GM12891 (cell line): Measurements from ENCODE around the gene RALGAPA2.

ENCODE experiments used
- DNase-seq: peaks from one replicate; pipeline ENCODE4 v3.0.0; 2011; ENCODE audit warnings: low spot score; ENCODE audit not compliant: insufficient read length
- FAIRE-seq: peaks from 2 replicates; lab custom pipeline; 2011; peaks lifted over from hg19 to GRCh38; lab: Jason Lieb, UNC
- PAX5 ChIP-seq: IDR thresholded peaks from 2 replicates; pipeline ENCODE4 v1.6.1; 2011; ENCODE audit warnings: low read length, moderate library complexity, mild to moderate bottlenecking; ENCODE audit not compliant: insufficient read depth, severe bottlenecking
- POLR2A ChIP-seq: IDR thresholded peaks from 2 replicates; pipeline ENCODE4 v1.6.1; 2011; ENCODE audit warnings: low read depth, low read length, control low read depth
- POLR2AphosphoS5 ChIP-seq: IDR thresholded peaks from 2 replicates; pipeline ENCODE4 v1.6.1; 2011; ENCODE audit warnings: low read depth, low read length, control low read depth
- POU2F2 ChIP-seq: IDR thresholded peaks from 2 replicates; pipeline ENCODE4 v1.6.1; 2011; ENCODE audit warnings: low read depth, mild to moderate bottlenecking, control low read depth, low read length, moderate library complexity
- SPI1 ChIP-seq: IDR thresholded peaks from 2 replicates; pipeline ENCODE4 v1.6.1; 2011; ENCODE audit warnings: low read depth, low read length, control low read depth
- TAF1 ChIP-seq: IDR thresholded peaks from 2 replicates; pipeline ENCODE4 v1.6.1; 2011; ENCODE audit warnings: low read depth, low read length, control low read depth

RALGAPA2 gene

GRCh38 chr20:20729563-20729962 lies 17.1 kb upstream of the RALGAPA2 start:
- FAIRE-seq (no peak), DNase-seq (no peak)
- no peak for TF ChIP-seq SPI1
- no peak for TF ChIP-seq POU2F2
- TF ChIP-seq POLR2AphosphoS5 = no peak
- no peak for TF ChIP-seq POLR2A
- no peak for TF ChIP-seq PAX5
- no peak for TF ChIP-seq TAF1

DNA sequence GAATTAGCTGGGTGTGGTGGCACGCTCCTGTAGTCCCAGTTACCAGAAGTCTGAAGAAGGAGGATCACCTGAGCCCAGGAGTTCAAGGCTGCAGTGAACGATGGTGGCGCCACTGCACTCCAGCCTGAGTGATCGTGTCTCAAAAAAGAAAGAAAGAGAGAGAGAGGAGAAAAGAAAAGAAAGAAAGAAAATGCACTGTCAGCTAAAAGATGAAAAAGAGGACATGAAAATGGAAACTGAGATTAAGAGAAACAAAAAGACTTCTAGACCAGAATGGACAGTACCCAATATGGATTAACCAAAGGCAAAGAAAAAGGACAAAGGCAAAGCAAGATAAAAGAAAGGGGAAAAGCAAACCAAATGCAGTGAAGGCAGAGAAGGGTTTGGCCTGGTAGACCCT lies 9.0 kb upstream of the RALGAPA2 start:
- TF ChIP-seq SPI1 (peak; percentile 22; the same call in 1 of the 2 replicates), POLR2AphosphoS5 (no peak)
- no peak for DNase-seq
- FAIRE-seq = no peak

DNA sequence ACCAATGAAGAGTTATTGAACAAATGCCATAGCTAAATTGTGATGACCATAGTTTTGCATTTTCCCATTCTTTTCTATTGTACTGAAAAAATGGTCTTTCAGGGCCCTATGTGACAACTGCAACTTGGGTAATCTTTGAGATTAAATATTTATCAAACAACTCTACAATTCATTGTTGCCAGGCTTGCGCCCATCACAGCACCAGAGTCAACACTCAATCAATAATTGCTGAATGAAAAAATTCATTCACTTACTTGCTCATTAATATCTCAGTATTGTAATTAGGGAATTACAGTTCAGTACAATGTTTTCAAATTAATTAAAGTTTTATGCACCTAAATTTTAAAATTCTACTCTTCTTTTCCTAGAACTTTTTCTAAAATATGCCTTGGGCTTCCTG lies 7.7 kb upstream of the RALGAPA2 start:
- FAIRE-seq = no peak
- DNase-seq = no peak
- TF ChIP-seq POLR2A (no peak), POLR2AphosphoS5 (no peak), POU2F2 (no peak), TAF1 (no peak), PAX5 (no peak)

- DNase-seq (no peak), FAIRE-seq (no peak)
- TF ChIP-seq PAX5 (no peak), POU2F2 (no peak), TAF1 (no peak), SPI1 (no peak), POLR2AphosphoS5 (no peak), POLR2A (no peak)
These were observed 7.0 kb upstream of the RALGAPA2 start for GRCh38 chr20:20719411-20719810.

DNA sequence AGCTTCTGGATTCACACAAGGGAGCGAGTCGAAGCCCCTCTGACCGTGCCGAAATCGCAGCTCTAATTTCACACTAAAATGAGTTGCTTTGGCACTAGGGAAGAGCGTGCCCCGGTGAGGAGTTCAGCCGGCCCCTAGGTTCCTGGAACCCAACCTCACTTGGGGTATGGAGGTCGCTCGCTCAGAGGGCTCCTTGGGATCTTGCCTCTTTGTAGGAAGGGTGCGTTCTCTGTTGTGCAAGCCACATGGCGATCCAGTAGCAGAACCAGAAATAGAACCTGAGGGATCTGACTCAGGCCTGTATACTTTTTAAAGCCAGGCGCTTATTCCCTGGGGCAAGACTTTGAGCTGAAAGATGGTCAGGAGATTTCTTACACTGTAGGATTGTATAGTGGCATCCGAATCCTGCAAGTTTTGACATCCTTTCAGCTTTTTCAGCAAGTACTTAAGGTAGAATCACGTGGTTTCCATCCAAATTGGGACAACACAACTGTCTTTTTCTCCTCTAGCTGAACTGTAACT lies 861 bp upstream of the RALGAPA2 start:
- DNase-seq (no peak), FAIRE-seq (no peak)
- TF ChIP-seq SPI1 = no peak

DNA sequence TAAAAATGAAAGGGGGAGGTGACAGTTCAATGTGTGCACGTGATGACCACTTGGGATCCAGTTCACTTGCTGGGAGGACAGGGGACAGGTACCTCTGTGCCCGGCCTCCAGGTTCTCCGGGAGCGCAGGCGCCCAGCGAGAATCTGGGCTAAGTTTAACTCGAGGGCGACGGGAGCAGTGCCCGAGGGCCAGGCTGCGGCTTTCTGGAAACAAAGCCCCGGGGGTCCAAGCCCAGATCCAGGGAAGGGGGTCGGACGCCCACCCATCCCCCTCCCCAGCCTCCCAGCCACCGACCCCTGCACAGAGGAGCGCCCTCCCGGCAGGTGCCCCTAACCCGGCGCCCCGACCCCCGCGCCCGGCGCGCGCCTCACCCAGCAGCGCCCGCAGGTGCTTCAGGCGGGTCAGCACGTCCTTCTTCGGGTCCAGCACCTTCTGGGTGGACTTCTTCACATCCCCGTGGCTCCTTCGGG lies 405 bp downstream of the RALGAPA2 start:
- FAIRE-seq (peak; percentile 9), DNase-seq (no peak)
- TF ChIP-seq PAX5 (no peak), TAF1 (no peak)

DNA sequence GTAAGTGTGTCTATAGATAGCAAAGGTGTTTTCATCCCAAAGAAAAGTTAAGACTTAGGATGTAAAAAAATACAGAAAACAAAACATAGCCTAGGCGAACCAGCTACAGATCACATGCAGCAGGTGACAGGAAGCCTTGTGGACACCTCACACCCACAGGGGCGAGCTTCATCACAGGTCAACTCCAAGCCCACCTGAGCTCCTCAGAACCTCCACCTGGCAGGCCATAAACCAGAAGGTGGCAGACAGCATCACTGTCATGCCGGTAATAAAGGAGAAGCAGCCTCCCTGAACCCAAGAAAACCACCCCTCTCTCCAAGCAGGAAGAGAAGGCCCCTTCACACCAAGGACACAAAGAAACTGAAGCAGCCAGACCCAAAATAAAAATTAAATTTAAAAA lies 1.0 kb downstream of the RALGAPA2 start:
- DNase-seq (no peak), FAIRE-seq (peak; percentile 68)
- TF ChIP-seq PAX5 = no peak
- TF ChIP-seq SPI1 = no peak
- no peak for TF ChIP-seq TAF1
- TF ChIP-seq POLR2AphosphoS5 = no peak
- no peak for TF ChIP-seq POLR2A
- TF ChIP-seq POU2F2 = no peak

- DNase-seq (no peak), FAIRE-seq (peak; percentile 86)
- TF ChIP-seq SPI1 (0 out of 2 replicates have a peak, but pooled peaks have one; percentile 13), POLR2AphosphoS5 (no peak), POLR2A (0 out of 2 replicates have a peak, but pooled peaks have one; percentile 19)
These were observed 1.8 kb downstream of the RALGAPA2 start for GRCh38 chr20:20710443-20711315.

DNA sequence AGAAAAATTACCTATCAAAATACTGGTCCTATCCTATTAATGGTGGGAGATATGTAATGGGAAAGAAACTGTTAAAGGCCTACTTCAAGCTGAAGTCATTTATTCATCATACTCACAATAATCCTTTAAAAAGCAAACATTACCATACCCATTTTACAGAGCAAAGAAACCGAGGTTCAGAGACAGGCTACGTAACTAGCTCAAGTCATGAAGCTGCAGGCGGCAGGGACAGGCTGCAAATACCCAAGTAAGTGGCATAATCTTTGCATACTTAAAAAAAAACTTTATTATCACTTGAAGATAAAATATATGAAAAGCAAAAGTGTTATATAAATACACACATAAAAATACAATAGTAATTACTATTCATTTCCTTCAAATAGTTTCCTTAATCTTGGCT lies 2.6 kb downstream of the RALGAPA2 start:
- TF ChIP-seq POLR2A (no peak), TAF1 (no peak), POLR2AphosphoS5 (no peak), SPI1 (no peak), POU2F2 (no peak), PAX5 (no peak)
- no peak for FAIRE-seq
- DNase-seq = no peak

DNA sequence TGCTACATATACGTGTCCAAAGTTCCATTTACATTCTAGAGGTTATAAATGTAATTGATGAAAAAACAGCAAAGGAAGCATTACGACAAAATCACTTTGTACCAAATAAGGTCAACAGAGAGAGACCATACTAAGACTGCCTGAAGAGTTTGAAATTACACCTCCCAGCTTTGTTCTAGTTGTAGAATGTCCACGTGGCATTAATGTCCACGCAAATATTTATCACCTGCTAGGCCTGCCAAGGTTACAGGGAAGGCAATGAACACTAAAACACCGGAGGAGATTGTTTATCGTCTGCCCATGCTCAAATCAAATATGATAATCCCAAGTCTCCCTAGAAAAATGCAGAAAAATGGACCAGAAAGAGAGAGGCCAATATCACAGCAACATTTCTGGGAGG lies 6.2 kb downstream of the RALGAPA2 start:
- DNase-seq (no peak), FAIRE-seq (no peak)
- no peak for TF ChIP-seq SPI1
- TF ChIP-seq TAF1 = no peak
- TF ChIP-seq POU2F2 = no peak
